HUDEP-2 (cell line): ENCODE results near the gene LGI4.

ENCODE experiments used
- DNase-seq, 76 experiments: peaks; one replicate each; lab custom pipeline; 2025; ENCODE audit not compliant: unreplicated experiment in 76 of 76; lab: John Stamatoyannopoulos, UW

Gene LGI4

DNA sequence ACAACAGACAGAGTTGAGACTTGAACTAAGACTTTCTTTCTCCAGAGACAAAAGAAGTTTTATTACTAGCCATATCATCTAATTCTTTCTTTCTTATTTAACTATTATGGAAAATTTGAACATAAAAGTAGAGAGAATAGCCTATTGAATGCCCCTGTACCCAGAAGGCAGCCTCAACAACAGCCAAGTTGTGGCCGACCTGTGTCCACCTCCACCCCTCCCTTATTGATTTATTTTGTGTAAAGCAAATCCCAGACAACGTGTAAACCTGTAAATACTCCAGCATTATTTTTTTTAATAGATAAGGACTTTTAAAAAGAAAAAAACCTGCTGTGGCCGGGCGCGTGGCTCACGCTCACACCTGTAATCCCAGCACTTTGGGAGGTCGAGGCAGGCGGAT is 45.3 kb downstream of the LGI4 start:
- DNase-seq = no peak

DNA sequence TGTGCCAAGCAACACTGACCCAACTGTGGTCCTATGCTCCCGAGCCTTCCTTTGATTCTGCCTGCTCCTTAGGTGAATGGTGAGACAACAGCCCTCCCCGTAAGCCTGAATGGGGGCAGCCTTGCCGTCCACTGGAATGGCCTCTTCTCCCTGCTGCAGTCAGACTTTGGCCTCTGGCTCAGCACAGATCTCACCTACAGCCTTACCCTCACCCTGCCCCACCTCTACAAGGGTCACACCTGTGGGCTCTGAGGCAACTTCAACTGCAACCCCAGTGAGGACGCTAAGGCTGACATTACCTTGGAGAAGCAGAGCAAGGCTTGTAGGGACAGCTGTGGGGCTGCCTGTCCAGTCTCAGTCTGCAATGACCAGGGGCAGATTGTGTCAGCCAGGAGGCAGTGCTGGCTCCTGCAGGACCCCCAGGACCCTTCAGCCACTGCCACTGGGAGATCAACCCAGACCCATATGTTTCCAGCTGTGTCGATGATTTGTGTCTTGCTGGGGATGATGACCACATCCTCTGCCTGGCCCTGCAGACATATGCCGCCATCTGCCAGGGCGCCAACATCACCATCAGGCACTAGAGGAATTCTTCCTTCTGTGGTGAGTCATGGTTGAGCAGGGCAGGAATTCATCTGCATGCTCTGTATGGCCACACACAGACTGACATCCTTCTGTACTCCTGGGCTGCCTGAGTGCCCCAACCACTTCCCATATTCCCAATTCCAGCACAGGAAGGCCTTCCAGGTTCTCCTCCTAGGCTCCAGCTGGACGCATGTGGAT is 46.5 kb downstream of the LGI4 start:
- DNase-seq = no peak

DNA sequence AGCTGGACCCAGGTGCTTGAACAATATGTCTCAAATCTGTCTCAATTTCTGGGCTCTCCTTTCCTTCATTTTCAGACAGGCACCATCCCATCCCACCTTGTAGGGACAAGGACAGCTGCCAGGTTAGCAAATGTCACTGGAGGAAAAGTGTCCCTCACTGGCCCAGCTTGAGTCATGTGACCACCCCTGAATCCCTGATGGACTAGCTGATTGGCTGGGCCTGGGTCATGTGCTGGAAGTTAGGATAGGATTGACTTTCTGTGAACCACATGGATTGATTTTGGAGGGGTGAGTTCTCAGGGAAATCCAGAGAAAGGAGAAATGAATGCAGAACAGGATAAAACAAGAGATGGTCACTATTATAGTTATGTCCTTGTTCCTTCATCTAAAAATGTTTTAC is 47.5 kb downstream of the LGI4 start:
- DNase-seq = no peak

DNA sequence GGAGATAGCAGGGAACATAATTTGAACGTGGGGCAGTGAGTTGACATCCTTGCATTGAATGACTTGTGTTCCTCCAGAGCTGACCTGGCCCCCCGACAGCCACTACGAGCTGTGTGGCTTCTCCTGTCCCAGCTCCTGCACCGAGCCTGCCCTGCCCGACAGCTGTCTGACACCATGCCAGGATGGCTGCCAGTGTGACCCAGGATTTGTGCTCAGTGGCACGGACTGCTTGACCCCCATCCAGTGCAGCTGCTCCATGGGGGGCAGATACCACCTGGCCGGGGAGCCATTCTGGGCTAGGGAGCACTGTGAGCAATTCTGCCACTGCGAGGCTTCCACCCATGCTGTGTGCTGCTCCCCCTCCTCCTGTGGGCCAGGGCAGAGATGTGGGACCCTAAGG is 48.4 kb downstream of the LGI4 start:
- DNase-seq = no peak

DNA sequence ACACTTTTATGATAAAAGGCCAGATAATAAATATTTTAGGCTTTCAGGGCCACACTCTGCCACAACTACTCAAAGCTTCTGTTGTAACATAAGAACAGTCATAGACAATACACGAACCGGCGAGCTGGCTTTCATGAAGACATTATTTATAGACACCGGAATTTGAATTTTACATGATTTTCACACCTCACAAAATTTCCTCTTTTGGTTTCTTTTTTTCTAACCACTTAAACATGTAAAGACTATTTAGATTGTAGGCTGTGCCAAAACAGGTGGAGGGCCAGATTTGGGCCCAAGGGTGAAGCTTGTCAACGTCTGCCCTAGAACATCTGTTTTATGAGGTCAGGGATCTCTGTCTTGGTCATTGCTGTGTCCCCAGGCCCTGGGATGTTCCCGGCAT is 48.9 kb downstream of the LGI4 start:
- no peak for DNase-seq

DNA sequence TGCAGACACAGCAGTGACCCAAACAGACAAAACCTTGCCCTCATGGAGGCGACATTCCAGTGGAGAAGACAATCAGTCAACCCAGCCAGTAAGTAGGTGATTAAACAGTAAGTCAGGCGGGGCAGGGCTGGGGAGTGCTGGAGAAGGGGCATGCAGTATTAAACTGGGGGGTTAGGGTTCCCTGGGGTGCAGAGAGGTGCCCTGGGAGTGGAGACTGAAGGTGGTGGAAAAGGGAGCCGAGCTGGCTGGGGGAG is 50.4 kb downstream of the LGI4 start:
- DNase-seq = no peak

DNA sequence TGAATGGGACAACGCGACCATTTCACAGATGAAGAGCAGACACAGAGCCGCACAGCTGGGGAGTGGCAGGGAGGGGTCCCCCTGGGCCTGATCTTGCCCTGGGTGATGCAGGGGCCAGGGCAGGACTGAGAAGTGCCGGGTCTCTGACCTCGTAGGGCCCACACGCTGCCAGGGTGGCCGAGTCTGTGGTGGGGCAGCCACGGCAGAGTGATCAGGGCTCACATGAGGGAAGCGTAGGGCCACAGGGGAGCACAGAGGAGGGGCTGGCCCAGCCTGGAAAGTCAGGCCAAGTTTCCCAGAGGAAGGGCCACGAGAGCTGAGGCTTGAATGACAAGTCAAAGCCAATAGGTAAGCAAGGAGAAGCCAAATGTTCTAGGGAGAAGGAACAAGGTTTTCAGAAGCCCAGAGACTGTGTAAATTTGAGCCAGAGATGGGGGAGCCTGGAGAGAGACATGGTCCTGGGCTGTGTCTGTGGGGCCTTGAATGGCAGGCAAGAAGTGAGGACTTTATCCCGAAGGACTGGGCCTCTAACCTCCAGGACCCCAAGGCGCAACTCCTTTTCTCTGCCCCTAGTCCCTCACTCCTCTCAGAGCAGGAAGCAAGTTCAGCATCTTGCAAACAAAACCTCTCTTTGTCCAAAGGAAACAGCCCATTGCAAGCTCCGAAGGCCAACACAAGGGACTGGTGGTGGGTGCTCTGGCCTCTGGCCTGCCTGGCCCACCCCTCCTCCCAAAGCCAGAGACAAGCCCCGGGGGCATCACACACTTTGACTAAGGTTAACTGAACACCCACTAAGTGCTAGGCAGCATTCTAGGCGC is 51.0 kb downstream of the LGI4 start:
- no peak for DNase-seq

DNA sequence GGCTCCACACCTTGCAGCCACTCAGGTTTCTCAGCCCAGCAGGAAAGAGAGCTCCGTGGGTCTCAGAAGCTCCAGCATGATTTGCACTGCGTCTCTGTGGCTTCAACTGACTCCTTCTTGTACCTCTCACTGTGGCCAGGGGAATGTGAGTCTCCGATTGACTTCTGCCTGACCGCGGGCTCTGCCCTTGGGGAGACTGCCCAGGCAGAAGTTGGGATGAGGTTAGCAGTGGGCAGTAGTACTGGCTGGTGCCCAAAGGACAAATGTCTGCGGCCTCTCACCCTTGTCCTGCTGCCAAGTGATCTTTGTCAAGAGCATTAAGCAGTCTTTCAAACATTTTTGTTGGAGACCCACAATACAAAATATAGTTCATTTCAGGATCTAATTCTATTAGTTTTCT is 53.7 kb downstream of the LGI4 start:
- DNase-seq = no peak

DNA sequence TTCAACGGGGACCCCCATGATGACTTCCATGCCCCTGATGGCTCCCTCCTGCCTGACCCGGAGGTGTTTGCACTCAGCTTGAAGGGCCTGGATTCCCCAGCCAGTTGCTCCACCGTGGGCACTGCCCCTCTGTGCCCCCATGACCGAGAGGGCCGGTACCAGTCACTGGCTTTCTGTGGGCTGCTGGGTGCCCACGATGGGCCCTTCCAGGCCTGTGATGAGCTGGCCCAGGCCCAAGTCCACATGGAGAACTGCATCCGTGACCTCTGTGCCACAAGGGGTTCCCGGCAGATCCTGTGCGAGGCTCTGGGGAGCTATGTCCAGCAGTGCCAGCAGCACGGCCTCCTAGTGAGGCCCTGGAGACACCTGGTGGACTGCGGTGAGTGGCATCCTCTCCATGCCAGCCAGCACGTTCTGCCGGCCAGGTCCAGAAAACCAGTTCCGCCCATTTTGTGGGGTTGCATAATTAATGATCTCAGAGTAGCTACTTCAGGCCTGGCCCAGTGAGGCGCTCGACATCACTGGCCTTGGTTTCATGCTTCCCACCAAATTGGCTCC is 54.2 kb downstream of the LGI4 start:
- DNase-seq = no peak

DNA sequence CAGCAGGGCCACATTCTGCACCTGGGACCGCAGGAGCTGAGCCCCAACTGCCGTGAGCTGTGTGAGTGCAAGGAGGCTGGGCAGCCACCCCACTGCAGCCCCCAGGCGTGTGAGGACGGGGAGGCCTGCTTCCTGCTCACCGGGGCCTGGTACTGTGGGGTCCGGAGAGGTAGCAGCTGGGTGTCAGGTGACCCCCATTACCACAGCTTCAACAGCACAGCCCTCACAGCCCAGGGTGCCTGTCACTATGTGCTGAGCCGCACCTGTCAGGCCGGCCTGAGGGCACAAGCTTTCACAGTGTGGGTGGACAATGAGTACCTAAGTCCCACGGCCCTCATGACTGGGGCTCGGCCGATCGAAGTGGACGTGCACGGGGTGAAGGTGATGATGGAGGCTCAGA is 55.0 kb downstream of the LGI4 start:
- no peak for DNase-seq

DNA sequence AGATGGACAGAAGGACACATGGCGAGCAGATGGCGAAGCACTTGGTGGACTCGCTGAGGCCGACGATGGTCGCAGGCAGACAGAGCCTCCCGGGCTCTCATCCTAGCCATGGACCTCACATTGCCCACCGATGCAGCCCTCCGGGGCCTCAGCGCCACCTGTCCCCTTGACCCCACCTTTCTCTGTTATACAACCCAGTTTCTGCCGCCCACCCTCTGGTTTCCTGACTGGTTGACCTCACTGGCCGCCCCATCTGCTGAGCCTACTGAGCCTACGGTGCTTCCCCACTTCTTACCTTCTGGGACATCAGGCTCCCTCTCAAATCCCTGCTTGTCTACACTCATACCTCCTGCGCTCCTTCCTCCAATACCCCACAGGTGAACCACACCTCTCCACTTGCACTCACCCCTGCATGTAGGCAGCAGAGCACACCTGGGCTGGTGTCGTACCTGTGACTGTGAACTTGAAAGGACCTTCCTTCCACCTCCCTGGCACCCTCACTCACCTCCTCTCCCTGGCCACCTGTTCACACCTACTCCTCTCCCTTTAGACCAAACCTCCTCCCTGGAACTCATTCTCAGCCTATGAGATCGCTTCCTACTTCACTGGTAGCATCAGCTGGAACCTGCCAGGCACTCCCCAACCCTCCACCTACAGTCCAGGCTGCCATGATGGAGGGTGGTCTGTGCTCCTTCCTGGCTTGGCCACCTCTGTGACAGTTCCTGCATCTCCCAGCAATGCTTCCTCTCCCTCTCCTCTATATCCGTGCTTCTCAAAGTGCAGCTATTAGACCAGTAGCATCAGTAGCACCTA is 57.2 kb downstream of the LGI4 start:
- no peak for DNase-seq

DNA sequence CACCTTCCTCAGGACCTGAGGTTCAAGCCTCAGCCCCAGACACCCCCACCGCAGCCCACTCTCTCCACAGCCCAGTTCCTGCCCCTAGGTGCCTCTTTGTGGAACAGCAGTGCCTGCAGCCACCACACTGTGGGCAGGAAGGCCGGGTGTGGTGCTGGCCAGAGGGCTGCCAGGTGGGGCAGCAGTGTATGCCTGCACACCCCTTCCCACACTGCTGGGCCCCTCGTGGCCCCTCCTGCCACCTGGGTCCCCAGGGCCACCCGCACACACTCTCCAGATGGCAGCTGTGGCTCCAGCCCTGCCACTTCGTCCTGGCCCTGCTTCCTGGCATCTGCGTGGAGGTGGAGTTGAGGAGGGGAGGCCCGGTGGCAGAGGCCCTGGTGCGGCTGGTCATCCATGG is 58.2 kb downstream of the LGI4 start:
- no peak for DNase-seq

DNA sequence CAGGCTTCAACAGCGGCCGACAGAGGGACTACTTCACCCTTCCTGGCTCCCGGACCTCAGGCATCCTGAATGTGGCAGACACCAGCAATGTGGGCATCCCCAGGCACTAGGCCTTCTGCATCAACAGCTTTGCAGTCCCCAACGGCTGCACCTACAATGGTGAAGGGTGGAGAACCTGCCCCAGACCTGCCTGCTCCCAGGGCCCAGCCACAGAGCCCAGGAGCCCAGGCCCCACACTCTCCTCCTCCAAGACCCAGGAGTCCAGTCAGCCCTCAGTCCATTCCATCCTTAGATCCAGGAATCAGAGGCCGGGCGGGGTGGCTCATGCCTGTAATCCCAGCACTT is 58.9 kb downstream of the LGI4 start:
- DNase-seq = no peak

DNA sequence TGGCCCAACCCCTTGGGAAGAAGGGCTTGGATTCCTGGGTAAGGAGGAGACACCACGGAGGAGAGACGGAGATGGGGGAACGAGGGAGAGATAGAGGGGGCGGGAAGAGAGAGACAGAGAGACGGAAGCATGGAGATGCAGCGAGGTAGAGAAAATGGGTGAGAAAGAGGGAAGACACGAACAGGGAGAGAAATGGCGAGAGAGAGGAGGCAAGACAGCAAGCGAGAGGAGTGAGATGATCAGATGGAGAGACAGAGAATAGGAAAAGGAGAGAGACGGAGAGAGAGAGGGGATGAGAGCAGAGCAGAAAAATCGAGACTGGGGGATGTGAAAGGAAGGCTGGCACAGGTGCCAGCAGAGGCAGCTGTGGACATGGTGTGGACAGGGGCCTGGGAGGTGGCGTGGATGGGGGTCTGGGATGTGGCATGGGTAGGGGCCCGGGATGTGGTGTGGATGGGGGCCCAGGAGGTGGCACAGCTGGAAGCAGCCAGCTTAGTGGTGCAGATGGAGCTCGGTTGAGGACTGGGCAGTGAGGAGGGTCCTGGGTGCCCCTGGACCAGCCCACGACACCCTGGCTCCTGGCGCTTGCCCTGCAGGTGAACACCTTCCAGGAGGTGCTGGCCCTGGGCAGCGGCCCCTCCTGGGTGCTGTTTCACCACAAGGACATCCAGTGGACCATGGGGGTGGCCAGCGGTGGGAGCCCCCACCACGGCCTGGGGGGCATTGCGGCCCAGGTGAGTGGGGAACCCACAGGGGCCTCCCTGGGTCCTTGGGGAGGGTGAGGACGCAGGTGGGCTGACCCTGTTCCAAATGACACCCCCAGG is 59.4 kb downstream of the LGI4 start:
- no peak for DNase-seq
